ENCODE data around the gene GCK.

The GCK gene

DNA sequence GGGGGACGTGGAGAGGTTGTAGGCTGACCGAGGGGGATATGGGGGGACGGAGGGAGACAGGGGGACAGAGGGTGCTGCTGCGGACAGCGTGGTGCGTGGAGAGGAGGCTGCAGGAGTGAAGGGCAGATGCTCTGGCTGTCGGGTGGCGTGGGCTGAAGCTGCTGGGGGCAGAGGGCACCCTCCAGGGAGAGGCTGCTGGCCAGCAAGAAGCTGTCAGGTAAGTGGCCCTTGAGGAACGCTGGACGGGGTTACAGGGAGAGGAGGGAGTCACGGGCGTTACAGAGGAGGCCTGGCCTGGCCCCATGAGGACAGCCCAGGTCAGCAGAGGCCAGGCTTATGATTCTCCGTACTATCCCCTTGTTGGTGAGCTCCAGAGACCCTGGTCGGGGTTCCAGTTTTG is 38.7 kb upstream of the GCK start:
- TF ChIP-seq, protein P1, sequence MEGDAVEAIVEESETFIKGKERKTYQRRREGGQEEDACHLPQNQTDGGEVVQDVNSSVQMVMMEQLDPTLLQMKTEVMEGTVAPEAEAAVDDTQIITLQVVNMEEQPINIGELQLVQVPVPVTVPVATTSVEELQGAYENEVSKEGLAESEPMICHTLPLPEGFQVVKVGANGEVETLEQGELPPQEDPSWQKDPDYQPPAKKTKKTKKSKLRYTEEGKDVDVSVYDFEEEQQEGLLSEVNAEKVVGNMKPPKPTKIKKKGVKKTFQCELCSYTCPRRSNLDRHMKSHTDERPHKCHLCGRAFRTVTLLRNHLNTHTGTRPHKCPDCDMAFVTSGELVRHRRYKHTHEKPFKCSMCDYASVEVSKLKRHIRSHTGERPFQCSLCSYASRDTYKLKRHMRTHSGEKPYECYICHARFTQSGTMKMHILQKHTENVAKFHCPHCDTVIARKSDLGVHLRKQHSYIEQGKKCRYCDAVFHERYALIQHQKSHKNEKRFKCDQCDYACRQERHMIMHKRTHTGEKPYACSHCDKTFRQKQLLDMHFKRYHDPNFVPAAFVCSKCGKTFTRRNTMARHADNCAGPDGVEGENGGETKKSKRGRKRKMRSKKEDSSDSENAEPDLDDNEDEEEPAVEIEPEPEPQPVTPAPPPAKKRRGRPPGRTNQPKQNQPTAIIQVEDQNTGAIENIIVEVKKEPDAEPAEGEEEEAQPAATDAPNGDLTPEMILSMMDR (conservative IDR thresholded peaks at IDR 0.05; ENCODE audit: low read depth, low read length), result no peak
- DNase-seq (ENCODE audit: low read depth), result no peak
- no peak overlapping the region for H3K4me3 ChIP-seq (ENCODE audit: low read depth, low read length)

DNA sequence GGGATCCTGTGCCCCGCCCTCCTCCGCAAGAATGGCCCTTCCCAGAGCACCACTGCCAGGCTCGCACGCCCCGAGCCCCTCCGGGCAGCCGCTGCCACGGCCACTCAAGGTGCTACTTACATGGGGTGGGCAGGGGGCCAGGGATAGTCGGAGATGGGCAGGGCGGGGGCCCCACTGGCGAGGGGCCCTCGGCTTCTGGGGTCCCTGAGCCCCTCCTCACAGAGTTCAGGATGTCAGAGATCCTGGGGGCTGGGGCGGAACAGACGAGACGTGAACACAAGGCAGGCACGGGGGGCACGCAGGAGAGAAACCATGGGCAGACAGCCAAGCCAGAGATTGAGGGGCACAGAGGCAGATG is 37.1 kb upstream of the GCK start:
- TF ChIP-seq, protein P1 (conservative IDR thresholded peaks at IDR 0.05; ENCODE audit: low read depth, low read length), result no peak
- H3K4me3 ChIP-seq (ENCODE audit: low read depth, low read length), result no peak overlapping the region
- DNase-seq (ENCODE audit: low read depth), result no peak

DNA sequence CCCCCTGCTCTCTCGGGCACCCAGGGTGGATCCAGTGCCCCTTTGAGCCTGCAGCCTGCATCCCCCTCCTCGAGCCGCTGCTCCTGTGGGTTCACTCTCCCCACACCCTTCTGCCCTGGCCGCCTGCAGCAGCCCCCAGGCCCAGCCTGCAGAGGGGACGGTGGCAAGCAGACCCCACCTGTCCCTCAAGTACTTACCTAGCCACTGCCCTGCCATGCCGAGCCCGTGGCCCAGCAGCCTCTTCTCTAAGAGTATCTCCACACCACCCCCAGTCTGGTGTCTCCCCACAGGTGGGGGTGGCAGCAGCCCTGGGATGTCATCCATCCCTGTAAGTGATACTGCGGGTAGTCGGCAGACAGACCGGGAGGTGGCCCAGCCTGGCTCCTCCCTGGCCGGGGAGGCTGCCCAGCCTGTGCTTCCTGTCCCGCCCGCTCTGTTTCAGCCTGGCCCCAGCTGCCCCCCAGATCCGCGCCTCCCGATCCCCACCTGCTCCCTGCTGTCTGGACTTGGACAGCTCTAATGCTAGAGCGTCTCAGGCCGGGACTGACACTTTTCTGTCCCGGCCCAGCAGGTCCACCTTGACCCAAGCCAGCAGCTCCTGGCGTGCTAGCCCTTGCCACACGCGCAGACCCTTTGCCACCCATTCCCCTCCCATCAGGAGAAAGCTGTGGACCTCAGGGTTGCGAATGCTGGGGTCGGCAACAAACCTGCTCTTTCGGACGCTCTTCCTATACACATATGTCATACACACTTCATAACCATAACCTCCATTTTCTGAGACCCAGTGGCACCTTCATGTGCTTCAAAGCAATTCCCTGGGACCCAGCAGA is 36.5 kb upstream of the GCK start:
- H3K4me3 ChIP-seq (ENCODE audit: low read depth, low read length), result no peak overlapping the region
- TF ChIP-seq, protein P1 (conservative IDR thresholded peaks at IDR 0.05; ENCODE audit: low read depth, low read length), result no peak
- DNase-seq (ENCODE audit: low read depth), result no peak

DNA sequence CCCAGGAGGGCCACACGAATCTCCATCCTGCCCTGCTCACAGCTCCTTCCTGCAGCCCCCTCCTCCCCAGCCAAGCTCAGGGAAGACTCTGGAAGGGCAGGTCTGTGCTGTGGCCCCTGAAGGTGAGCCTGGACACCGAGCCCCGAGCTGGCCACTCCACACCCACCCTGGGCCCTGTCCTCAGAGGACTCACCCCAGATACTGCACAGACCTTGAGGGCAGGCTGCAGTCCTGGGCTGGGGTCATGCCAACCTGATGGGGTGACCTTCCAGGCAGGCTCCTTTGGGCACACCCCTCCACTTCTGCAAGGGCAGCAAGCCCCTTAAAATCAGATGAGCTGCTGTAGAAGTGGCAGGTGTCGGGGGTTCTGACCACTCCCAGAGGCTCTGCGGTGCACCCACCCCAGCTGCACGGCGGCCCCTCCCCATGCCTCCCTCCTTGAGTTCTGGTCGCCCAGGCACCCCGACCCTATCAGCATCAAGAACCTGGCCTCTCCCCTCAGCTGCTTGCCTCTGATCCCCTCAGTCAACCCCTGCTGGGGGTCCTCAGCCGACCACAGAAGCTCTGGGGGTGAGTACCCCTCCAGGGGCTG is 35.8 kb upstream of the GCK start:
- no peak overlapping the region for H3K4me3 ChIP-seq (ENCODE audit: low read depth, low read length)
- TF ChIP-seq, protein P1 (conservative IDR thresholded peaks at IDR 0.05; ENCODE audit: low read depth, low read length), result no peak
- DNase-seq (ENCODE audit: low read depth), result no peak

DNA sequence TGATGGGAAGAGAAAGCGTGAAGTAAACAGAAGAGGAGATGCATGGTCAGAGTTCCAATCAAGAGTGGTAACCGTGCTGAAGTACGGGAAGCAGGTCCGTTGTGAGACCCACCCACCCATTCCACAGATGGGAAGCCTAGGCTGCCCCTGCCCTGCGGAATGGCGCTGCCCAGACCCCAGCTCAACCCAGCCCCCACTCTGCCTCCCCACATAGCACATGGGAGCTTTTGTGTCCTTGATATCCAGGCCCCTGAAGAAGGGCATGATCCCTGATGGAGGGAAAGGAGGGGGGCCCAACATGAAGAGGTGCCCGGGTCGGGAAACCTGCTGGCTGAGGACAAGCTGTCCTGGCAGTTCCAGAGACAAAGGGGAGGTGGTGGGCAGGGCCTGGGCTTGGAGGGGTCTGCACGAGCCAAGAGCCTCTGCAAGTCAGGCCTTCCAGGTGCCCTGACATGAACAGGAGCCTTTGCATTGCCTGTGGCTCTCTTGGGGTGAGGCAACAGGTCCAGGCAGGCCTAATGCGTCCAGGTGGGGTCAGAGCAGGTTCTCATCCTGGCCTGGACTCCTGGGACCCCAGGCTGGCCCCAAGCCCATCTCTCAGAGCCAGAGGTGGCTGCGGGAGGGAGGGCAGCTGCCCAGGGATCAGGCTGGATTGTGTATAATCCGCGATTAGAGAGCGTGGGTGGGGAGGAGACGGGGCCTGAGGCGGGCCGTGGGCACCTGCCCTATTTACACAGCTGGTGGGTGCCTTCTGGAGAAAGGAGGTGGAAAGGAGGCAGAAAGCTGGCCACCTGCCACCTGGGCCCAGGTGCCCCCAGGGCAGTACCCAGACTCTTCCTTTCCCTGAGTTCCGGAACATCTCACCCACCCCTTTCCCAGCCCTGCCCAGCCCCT is 35.1 kb upstream of the GCK start:
- TF ChIP-seq, protein P1 (conservative IDR thresholded peaks at IDR 0.05; ENCODE audit: low read depth, low read length), result no peak
- no peak overlapping the region for H3K4me3 ChIP-seq (ENCODE audit: low read depth, low read length)
- DNase-seq (ENCODE audit: low read depth), result no peak

DNA sequence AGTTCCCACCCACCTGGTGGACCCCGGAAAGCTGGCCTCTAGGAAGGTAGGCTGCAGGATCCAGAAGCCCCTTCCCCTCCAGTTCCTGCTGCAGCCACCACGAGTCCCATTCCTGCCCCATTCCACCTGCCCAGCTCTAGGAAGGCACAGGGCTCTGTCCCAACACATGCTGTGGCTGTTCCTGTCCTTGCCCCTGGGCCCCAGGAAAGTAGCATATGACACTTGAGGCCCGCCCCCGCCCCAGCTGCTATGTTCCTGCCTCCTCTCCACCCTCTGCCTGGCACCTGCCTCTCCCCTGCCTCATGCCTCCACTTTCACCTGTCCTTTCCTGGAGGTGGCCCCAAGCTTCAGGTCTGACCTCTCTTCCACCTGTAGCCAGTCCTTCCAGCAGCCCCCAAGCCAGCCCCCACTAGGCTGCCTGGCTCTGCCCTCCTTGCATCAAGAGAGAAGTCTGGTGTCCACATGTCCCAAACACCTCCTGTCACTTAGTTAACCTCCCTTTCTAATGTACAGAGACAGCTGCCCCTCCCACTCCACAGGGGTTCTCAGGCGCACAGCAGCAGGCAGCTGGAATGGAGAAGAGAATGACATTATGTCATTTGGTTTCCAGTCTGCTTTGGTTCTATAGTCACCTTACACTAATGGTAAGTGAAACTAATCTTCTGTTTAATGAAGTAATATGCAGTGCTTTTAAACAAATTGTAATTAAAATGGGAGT is 34.3 kb upstream of the GCK start:
- TF ChIP-seq, protein P1 (conservative IDR thresholded peaks at IDR 0.05; ENCODE audit: low read depth, low read length), result no peak
- DNase-seq (ENCODE audit: low read depth), result no peak

More for the DNA sequence above, 34.3 kb upstream of the GCK start:
- H3K4me3 ChIP-seq (ENCODE audit: low read depth, low read length), result no peak overlapping the region

Measured in choroid plexus epithelial cell (primary cell).